ENCODE results near the gene FBXL7. TPM values are rescaled to one million over a fixed set of nuclear protein-coding genes. Genes with fewer than 3 reads are reported as not detected.

Gene FBXL7
- total RNA-seq, 1 donor from 2014 or later = 30.4 TPM

DNA sequence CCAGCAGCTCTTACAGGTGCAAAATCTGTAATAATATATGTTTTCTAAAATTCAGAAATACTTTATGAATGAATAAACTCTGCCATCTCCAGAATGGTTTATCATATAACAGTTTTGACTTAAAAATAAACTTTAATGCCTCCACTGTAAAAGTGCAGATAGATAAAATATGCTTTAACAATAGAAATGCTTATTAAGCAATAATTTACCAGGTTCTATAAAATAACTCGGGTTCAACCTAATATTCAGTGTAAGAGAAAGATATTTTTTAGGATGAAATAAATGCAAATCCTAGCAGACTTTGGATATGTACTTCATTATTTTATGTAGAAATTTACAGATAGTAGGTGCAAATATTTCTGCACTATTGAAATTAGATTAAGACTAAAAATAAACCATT lies 74.1 kb downstream of the FBXL7 start:
- Histone ChIP-seq H3K36me3 (no peaks in the 10 kb centered on the region), H3K27me3 (no peaks in the 10 kb centered on the region), H3K4me3 (no peak overlapping the region), H3K4me1 (peaks cover 0 to 13% of the 10 kb centered on the region in 2 donors), H3K27ac (no peak overlapping the region), H3K9me3 (no peaks in the 10 kb centered on the region)
- intact Hi-C loops (cut with DNase I) = no loop called here
- TF ChIP-seq, protein P1, sequence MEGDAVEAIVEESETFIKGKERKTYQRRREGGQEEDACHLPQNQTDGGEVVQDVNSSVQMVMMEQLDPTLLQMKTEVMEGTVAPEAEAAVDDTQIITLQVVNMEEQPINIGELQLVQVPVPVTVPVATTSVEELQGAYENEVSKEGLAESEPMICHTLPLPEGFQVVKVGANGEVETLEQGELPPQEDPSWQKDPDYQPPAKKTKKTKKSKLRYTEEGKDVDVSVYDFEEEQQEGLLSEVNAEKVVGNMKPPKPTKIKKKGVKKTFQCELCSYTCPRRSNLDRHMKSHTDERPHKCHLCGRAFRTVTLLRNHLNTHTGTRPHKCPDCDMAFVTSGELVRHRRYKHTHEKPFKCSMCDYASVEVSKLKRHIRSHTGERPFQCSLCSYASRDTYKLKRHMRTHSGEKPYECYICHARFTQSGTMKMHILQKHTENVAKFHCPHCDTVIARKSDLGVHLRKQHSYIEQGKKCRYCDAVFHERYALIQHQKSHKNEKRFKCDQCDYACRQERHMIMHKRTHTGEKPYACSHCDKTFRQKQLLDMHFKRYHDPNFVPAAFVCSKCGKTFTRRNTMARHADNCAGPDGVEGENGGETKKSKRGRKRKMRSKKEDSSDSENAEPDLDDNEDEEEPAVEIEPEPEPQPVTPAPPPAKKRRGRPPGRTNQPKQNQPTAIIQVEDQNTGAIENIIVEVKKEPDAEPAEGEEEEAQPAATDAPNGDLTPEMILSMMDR (IDR thresholded peaks at IDR 0.05) = no peak
- no peak for DNase-seq (ENCODE audit: low spot score in 2 of 2)

DNA sequence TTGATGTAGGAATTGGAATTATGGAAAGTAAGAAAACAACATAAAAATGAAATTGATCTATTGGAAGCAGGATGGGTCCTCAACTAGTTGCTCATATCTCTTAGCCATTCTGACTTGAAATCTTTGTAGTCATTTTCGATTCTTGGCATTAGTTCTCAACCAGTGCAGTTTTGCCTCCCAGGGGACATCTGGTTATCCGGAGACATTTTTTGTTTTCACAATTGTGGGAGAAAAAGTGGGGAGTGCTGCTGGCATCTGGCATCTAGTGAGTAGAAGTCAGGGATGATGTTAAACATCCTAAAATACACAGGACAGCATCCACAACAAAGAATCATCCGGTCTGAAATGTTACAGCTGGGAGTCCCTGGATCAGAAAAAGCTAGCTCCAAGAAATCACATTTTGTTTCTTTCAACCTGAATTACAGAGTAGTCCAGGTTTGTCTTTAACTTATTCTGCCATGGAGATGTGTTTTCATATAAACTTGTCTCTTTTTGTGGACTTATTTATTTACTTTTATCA lies 74.9 kb downstream of the FBXL7 start:
- Histone ChIP-seq H3K9me3 (no peaks in the 10 kb centered on the region), H3K27me3 (no peaks in the 10 kb centered on the region), H3K4me1 (peaks cover 0 to 13% of the 10 kb centered on the region in 2 donors), H3K36me3 (no peaks in the 10 kb centered on the region), H3K27ac (no peak overlapping the region), H3K4me3 (no peak overlapping the region)
- intact Hi-C loops (cut with DNase I) = no loop called here
- TF ChIP-seq, protein P1 (IDR thresholded peaks at IDR 0.05) = no peak
- no peak for DNase-seq (ENCODE audit: low spot score in 2 of 2)

DNA sequence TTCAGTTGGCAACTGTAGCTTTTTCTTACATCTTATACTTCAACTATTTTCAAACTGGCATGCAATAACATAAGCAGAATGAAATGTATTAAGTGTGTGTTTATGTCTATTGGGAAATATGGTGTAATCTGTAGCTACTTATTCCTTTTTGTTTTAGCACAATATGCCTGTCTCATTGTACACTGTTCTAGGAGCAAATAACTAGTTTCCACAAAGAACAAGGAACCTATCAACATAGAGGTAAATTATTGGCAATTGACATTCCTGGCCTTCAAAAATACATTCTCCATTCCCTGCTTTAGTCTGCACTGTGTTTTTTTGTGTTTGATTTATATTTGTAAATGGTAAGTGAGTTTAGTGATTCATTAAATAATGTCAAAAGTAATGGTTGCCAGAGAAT lies 75.7 kb downstream of the FBXL7 start:
- Histone ChIP-seq H3K27me3 (no peaks in the 10 kb centered on the region), H3K4me1 (peaks cover 0 to 13% of the 10 kb centered on the region in 2 donors), H3K36me3 (no peaks in the 10 kb centered on the region), H3K27ac (no peak overlapping the region), H3K9me3 (no peaks in the 10 kb centered on the region), H3K4me3 (no peak overlapping the region)
- DNase-seq (ENCODE audit: low spot score in 2 of 2) = no peak
- intact Hi-C loops (cut with DNase I) = no loop called here
- TF ChIP-seq, protein P1 (IDR thresholded peaks at IDR 0.05) = no peak

DNA sequence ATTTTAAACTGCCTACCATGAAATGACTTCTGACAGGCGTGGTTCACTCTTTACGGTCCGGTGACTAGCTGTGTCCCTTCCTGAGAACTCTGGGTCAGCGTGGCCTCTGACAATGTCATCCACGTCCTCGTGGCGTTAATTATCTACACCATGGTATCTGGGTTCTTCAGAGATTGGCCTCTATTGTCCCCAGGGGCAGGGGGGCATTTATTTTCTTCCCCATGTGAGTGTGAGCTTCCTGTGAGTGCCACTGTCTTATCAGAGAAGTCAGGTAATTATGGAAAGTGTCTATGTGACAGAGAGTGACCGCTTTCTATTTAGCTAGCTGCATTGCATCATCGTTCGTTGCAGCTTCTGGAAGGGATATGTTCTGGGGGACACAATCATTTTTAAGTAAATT lies 77.2 kb downstream of the FBXL7 start:
- Histone ChIP-seq H3K27ac (no peak overlapping the region), H3K4me1 (peaks cover 0 to 13% of the 10 kb centered on the region in 2 donors), H3K36me3 (no peaks in the 10 kb centered on the region), H3K27me3 (no peaks in the 10 kb centered on the region), H3K9me3 (no peaks in the 10 kb centered on the region), H3K4me3 (no peak overlapping the region)
- intact Hi-C loops (cut with DNase I) = no loop called here
- DNase-seq (ENCODE audit: low spot score in 2 of 2) = no peak
- TF ChIP-seq, protein P1 (IDR thresholded peaks at IDR 0.05) = no peak

DNA sequence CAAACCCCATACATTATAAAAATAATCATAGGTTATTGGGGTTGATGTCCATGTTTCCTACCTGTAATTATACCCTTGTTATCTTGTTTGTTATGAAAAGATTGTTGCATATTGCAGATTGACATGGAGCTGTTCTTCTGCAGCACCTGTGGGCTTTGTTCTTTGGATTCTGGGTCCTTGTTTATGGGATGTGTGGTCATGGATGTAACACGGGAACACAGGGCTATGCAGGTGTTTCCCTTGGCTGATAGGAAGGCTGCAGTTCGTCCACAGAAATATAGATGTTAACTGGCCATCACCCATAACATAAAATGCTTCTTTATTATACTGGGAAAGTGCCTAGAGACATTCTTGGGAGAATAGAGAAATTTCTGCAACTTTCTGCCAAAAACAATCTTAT lies 77.9 kb downstream of the FBXL7 start:
- DNase-seq (ENCODE audit: low spot score in 2 of 2) = no peak
- Histone ChIP-seq H3K4me3 (no peak overlapping the region), H3K27me3 (no peaks in the 10 kb centered on the region), H3K9me3 (no peaks in the 10 kb centered on the region), H3K36me3 (no peaks in the 10 kb centered on the region), H3K4me1 (peaks cover 0 to 13% of the 10 kb centered on the region in 2 donors), H3K27ac (no peak overlapping the region)
- intact Hi-C loops (cut with DNase I) = no loop called here
- TF ChIP-seq, protein P1 (IDR thresholded peaks at IDR 0.05) = no peak

Data from ascending aorta (tissue), 2 donors.